Suppressor macrophage treated with lipopolysaccharide for 1 hour (primary cell): ENCODE data around the gene CDC27.
A peak's percentile ranks its signal among the peaks of the same experiment; 100 is the strongest.
"Not testable (repeated sequence)": the region's sequence is repeated elsewhere in the genome, so short reads cannot be mapped to it uniquely, and the experiment has no call there.

Experiments used
- DNase-seq, 3 donors: peaks; one replicate each; pipeline ENCODE4 v3.0.0-alpha.2; 2020 to 2022

Gene CDC27

DNA sequence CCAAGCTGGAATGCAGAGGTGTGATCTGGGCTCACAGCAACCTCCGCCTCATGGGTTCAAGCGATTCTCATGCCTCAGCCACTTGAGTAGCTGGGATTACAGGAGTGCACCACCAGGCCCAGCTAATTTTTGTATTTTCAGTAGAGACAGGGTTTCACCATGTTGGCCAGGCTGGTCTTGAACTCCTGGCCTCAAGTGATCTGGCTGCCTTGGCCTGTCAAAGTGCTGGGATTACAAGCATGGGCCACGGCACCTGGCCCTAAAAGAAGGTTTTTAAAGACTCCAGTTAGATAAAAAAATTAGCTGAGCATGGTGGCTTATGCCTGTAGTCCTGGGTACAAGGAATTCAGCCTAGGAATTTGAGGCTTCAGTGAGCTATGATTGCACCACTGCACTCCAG, 62.3 kb downstream of the CDC27 start:
- not testable (repeated sequence) for DNase-seq

DNA sequence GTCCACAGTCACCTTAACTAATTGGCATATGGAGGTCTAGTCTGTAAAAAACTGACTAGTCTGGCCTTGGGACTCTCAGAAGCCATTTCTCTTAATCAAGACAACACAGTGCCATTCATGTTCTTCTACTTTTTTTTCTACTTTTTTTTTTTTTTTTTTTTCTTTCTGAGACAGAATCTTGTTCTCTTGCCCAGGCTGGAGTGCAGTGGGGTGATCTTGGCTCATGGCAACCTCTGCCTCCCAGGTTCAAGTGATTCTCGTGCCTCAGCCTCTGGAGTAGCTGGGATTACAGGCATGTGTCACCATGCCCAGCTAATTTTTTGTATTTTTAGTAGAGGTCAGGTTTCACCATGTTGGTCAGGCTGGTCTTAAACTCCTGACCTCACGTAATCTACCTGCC, 65.8 kb downstream of the CDC27 start:
- DNase-seq: not testable (repeated sequence)

DNA sequence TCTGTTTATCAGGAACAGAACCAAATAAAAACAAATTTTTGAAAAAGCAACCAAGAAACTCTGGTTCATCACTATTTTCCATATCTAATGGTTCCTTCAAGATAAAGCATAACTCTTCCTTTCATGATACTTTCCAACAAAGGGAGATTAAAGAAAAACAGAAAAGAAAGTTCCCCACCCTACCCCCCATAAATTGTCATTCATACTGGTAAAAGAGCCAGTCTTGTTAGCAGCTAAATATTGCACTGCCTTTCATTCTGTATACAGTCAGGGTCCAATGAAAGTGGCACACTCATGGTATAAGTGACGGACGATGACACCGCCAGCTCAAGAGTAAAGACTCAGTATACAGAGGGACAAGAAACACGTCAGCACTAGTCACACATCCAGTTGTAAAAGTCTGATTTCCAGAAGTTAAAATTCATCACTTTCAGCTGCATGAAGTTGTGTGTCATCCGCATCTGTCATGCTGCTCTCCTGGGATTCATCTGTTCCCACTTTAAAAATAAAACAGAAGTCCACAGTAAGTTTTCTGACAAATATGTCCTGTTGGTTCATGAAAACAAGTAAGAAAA, 68.5 kb downstream of the CDC27 start:
- DNase-seq: no peak

DNA sequence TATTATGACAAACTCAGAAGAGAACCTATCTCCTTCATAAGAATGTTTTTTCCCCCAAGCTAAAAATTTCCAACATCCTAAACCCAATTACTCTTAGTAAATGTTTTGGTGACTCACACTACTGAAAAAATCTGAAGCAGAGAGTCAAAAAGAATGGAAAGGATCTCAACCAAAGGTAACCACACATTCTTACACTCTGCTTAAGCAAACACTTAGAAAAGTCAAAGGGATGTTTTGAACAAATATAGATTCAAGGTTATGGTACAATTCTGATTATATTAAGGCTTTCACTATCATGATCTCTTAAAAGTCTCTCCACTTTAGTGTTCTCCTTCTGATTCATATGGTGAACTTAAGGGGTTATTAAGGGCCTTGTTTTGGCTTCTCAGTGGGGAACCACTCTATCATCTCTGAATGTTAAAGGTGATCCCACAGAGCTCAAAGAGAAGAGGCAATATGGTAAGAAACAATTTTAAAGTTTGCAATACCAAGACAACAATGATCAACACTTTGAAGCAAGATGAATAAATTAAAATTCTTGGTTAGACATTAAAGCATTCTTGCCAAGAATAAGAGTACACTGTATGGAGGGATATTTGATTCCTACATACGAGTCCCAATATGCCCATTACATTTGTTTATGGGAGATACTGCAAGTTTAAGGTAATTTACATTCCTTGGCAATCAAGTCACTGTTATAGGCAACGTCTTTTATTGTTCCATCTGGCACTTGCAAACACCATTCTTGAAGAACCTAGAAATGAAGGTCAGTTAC, 69.2 kb downstream of the CDC27 start:
- DNase-seq: peak in 1 of 3 donors; percentile 20

DNA sequence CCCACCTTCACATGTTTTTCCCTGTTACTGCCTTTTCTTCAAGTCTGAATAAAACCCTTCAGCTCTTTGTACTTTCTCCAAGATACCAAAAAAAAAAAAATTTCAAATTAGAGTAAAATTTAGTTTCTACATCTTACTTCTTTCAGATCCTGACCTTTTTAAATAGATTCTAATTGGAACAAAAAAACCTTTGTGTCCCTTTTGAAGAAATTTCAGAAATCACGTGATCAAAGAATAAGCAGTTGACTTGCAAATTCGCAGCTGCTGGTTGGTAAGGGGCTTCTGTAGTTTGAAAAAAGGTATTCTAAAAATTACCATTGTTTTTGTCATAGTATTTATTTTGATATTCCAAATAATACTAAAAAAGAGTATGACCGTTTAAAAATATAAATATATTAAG, 71.7 kb downstream of the CDC27 start:
- no peak for DNase-seq

DNA sequence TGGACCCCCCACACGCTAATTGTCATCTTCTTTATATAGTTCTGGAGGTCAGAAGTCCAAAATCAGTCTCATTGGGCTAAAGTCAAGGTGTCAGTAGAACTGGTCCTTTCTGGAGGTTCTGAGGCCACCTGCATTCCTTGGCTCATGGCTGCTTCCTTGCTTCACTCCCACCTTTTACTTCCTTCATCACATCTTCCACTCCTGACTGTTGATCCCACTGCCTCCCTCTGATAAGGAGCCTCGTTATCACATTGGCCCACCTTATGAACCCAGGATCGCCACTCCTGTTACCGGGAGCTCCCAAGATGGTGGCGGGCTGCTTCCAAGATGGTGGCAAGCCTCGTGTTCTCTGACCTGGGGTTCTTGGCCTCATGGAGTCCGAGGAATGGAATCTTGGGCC, 83.0 kb downstream of the CDC27 start:
- no peak for DNase-seq

DNA sequence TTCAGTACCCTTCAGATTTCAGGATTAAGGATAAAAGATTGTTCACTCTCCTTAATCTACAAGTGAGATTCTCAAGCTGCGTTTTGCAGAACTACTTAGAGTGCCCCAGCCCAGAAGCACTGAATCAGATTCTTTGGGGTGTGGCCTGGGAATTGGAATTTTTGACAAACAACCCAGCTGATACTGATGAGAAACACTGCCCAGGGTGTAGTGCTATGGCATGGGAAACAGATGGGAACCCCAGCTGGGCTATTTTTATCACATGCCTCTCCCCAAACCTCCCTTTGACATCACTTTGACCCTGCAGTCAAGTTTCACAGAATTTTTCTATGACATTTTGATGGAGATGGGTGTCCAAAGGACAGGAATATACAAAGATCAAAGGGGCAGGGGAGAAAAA, 83.8 kb downstream of the CDC27 start:
- DNase-seq: peak; percentile 60 to 68 (median 62)

DNA sequence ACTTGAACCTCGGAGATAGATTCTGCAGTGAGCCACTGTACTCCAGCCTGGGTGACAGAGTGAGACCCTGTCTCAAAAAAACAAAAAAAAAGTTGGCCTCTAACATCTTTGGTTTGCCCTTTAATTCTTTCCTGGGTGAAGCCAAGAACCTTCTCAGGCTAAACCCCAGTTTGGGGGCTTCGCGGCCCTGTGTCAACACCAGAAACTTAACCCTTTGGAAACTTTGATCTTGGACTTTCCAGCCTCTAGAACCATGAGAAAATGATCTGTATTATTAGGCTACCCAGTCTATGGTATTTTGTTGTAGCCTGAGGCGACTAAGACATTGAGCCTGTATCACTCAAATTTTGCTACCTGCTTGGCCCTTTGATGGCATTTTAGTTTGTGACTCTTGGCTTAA, 86.2 kb downstream of the CDC27 start:
- no peak for DNase-seq

DNA sequence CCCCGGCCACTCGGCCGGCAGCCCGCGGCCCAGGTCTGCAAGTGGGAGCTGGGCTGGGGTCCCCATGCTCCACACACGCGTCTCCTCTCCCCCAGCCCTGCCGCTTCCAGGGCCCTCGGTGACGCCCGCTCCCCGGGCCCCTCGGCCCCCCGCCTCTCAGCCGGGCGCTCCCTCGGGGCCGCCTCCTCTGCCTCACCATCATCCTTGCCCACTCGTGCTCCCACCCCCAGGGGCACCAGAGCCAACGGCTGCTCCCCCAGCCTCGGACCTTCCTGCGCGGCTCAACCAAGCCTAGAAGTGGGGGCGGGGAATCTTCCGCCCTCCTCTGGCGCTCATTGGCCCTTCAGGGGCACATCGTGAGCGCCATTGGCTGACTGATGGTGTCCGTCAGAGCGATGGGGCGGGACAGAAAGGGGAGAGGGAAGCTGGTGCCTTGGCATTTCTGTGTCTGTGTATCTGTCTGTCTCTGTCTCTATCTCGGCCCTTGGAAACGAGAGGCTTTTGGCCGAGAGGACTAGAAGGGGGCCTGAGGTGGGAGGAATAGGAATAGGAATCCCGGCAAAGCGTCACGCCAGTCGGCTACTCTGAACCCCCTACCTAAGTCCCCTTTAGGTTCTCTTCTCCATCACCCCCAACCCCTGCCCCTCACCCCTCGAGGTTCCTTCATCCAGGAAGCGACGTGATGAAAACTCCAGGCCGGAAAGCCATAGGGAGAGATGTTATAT, 88.9 kb downstream of the CDC27 start:
- peak; percentile 90 to 92 (median 90) for DNase-seq

DNA sequence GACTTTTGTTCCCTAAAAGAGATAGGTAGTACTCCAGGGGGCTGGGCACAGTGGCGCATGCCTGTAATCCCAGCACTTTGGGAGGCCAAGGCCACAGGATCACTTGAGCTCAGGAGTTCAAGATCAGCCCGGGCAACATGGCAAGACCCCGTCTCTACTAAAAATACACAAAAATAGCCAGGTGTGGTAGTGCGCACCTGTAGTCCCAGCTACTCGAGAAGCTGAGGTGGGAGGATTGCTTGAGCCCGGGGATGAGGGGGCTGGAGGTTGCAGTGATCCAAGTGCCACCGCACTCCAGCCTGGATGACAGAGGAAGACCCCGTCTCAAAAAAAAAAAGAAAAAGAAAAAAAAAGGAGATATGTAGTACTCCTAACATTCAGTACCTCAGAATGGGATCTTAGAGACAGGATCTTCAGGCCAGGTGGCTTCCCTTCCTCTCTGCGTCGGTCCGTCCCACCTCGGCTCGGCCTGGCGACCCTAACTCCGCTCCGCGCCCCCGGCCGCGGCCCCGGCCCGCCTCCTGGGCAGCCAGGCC, 89.6 kb downstream of the CDC27 start:
- DNase-seq: no peak

DNA sequence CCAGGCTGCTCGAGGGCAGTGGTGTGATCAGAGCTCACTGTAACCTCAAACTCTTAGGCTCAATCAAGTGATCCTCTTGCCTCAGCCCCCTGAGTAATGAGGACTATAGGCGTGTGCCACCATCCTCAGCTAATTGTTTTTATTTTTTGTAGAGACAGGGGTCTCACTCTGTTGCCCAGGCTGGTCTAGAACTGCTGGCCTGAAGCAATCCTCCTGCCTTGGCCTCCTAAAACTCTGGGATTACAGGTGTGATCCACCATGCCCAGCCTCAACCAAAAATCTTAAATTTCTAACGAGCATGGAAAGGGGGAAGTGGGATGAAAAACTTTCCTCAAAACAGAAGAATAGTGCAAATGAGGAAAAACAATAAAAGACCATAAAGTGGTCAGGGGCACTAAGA, 92.8 kb downstream of the CDC27 start:
- DNase-seq: no peak

DNA sequence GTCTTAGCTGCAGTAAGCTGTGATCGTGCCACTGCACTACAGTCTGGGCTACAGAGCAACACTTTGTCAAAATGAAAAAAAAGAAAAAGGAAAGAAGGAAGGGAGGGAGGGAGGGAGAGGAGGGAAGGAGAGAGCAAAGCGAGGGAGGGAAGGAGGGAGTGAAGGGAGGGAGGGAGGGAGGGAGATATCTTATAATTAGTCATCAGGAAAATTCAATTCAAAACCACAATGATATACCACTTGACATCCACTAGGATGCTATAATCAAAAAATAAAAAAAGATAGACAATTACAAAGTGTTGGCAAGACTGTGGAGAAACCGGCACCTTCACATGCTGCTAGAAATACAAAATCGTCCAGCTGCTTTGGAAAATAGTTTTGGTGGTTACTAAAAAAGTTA, 93.8 kb downstream of the CDC27 start:
- DNase-seq: no peak

DNA sequence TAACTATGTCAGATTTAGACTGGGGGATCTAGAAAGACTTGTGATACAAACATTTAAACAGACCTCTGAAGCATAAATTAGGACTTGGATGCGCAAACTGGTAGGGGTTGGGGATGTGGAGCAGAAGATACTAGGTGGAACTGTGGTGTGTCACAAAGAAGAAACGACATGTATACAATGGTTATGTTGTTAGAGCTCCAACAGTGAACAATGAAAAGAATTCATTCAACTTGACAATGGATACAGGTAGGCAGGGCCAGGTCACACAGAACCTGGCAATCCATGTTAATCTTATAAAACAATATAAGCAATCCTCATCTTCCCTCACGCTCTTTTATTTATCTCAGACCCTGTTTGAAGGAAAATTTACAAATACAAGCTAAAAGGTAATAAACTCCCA, 102.0 kb downstream of the CDC27 start:
- DNase-seq: no peak

DNA sequence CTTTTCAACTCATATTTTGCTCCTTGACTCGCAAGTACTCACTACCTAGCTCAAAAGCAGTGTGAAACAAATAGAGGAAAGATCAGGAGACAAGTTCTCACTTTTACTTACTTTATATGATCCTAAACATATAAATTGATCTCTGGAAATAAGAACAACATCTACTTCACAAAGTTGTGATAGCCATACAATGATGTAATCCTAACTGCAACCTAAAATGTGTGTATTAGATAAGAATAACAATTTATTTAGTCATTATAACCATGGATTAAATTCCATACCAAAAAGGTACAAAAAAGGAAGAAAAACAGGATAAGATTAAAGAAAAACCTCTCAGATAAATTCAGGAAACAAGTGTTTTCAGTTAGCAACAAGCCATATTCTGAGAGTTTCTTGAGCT, 103.4 kb downstream of the CDC27 start:
- DNase-seq: no peak

DNA sequence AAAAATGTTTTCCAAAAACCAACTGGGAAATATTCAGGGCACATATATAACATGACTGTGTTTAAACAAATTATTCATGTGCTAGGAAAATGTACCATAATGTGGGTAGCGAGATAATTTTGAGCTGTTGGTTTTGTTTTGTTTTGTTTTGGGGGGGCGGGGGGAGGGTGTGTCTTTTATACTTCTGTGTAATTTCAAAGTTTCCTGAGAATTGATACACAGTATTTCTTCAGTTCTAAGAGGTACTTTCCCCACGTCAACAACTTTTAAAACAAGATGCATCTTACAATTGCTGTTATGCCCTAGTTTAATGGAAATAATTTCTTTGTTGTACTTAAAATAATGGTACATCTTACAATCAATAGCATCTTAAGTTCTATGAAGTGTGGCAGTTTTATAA, 110.3 kb downstream of the CDC27 start:
- DNase-seq: no peak

DNA sequence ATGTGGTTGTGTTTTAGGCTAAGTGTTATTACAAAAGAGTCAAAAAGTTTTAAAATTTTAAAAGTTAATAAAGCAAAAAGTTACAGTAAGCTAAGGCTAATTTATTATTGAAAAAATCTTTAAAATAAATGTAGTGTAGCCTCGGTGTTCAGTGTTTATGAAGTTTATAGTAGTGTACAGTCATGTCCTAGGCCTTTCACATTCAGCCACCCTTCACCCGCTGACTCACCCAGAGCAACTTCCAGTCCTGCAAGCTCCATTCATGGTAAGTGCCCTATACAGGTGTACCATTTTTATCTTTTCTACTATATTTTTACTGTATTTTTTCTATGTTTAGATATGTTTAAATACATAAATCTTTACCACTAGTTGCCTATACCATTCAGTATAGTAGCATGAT, 111.5 kb downstream of the CDC27 start:
- no peak for DNase-seq

DNA sequence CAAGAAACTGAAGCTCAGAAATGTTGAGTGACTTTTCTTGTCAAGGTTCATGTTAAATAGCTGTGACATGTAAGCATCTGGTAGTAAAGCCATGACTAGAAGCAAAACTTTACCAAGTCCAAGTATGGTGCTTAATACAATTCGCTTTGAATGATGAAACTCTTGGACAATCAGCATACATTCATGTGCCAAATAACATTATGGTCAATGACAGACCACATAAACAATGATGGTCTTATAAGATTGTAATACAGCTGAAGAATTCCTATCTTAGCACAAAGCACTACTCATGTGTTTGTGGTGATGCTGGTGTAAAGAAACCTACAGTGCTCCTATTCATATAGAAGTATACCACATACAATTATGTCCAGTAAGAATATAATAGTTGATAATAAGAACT, 112.9 kb downstream of the CDC27 start:
- DNase-seq: no peak

DNA sequence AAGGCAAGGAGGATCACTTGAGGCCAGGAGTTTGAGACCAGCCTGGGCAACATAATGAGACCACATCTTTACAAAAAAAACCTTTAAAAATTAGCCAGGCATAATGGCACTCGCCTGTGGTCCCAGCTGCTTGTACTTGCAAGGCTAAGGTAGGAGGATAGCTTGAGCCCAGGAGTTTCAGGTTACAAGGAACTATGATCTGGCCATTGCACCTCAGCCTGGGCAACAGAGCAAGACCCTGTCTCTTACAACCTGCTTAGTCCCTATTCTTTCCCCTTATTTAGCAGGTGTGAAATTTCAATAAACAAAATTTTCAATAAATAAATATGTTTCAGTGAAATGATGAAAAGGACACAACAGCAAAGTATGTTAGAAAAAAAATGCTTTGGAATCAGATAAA, 114.7 kb downstream of the CDC27 start:
- DNase-seq: not testable (repeated sequence)

DNA sequence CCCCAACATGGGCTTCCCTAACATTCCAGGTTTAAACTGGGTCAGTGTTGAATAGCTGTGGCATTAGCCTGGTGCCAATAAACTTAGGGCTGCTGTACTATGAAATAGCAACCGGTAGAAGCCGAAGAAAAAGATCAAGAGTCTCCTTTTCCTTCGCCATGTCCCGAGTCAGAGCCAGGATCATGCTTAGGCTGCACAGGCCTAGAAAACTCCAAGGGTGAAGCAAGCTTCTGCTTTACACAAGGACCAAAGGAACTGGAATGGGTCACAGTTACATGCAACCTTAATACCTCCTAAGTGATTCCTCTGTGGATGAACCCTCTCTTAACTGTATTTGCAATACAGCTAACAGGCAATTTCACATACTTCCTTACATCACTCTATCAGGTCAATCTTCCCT, 115.5 kb downstream of the CDC27 start:
- not testable (repeated sequence) for DNase-seq

DNA sequence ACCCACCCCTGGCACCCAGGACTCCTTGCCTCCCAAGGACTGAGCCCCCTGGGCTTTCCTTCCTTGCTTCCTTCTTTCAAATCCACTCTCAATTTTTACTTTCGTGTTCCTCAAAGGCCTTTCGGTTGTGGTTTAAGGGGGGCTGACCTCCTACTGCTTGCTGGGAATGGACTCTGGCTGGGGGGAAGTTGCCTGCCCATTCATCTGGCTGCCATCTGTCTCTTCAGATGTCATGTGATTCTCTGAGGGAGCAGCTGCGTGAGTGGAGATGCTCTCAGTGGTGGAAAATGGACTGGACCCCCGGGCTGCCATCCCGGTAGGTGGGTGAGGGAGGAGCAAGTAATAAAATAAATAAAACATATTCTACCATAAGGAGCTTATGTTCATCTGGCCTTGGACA, 116.2 kb downstream of the CDC27 start:
- DNase-seq: peak; percentile 72 to 82 (median 74)

DNA sequence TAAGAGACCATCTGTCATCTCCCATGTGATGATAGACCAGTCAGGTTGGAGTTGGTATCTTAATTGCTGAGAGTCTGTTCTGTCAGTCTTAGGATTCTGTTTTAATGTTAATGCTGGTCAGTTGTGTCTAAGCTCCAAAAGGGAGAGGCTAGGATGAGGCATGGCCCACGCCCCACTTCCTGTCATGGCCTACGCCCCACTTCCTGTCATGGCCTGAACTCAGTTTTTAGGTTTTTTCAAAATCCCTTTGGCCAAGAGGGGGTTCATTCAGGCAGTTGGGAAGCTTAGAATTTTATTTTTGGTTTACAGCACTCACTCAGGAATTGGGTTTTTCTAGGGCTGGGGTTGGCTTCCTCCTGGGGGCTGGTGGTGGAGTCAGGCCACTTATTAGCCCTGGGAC, 117.9 kb downstream of the CDC27 start:
- peak in 2 of 3 donors; percentile 22 to 26 for DNase-seq

DNA sequence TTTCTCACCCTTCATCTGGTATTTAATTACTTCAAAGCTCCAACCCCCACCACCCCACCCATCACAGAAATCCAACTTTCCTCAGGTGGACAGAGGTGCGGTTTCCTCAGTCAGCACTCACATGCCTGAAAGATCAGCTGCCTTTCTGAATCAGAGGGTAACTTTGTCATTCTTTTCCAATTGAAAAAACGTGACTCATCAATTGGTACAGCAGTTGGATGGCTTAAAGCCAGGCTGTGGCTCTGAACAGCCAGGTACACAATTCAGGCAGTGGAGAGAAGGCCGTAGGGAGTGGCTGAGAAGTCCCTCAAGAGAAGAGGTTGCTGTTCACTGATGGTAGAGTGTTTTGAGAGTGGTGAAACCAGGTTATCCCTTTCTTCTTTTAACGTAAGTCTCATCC, 118.8 kb downstream of the CDC27 start:
- peak; percentile 6 to 56 (median 42) for DNase-seq
